G401 (cell line): Measurements from ENCODE around the gene IL20RA. TPM values are rescaled to one million over a fixed set of nuclear protein-coding genes. Genes with fewer than 3 reads are reported as not detected.
"Not testable (repeated sequence)": the region's sequence is repeated elsewhere in the genome, so short reads cannot be mapped to it uniquely, and the experiment has no call there.

Experiments
- DNase-seq: peaks from one replicate; pipeline ENCODE4 v3.0.0-alpha.2; 2015; ENCODE audit warnings: low spot score
- in situ Hi-C: cut with HindIII; loops from 2 replicates; pipeline ENCODE4 v1.10.0; 2016; ENCODE audit warnings: low sequenced_read_pairs, mixed read lengths
- total RNA-seq: library from RNA; depleted of rRNA; stranded (reverse); fragments of >200 nt; shearing (Covaris generic); gene quantifications from 2 replicates; pipeline ENCODE4 v1.2.3, GENCODE V29; 2014; rRNA removed

IL20RA gene
- not detected in 2 replicates for total RNA-seq

DNA sequence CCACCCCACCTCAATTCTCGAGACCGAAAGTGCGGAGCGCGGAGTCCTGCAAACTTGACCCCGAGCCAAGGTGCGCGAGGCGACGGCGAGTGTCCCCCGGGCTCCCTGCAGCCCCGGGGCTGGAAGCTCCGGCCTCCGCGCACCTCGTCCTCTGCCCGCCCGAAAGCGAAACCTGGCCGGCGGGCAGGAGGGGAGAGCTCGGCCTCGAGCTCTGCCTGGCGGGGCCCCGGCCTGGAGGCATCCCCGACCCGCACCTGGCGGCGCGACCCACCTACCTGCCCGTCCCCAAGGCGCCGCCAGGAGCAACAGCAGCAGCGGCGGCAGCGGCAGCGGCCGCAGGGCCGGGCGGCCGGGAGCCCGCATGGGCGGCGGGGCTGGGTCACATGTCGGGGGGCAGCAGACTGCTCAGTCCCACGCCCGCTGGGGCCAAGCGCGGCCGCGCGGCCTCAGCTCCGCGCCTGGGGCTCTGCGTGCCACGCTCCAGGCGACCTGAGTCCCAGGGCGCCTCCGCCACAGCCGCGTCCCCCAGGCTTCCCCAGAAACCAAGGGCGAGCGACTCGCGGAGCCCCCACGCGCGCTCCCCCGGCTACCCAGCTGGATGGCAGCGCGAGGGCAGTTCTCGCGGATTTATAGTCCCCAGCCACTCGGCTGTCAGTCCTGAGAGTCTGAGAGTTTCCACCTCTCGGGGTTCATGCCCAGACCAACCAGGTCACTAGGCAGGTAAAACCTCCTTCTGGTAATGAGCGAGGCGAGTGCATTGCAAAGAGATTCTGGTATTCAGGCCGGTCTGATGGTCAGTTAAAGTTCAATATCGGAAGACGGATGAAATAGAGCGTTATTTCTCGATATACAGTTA is at the start of gene IL20RA:
Gene IL20RA, minus strand, starts transcription at position 600 of the 856 bp plus-strand sequence. Its CDS starts 237 bp downstream, at position 363.
- in situ Hi-C loops: no loop called here
- DNase-seq: no peak

DNA sequence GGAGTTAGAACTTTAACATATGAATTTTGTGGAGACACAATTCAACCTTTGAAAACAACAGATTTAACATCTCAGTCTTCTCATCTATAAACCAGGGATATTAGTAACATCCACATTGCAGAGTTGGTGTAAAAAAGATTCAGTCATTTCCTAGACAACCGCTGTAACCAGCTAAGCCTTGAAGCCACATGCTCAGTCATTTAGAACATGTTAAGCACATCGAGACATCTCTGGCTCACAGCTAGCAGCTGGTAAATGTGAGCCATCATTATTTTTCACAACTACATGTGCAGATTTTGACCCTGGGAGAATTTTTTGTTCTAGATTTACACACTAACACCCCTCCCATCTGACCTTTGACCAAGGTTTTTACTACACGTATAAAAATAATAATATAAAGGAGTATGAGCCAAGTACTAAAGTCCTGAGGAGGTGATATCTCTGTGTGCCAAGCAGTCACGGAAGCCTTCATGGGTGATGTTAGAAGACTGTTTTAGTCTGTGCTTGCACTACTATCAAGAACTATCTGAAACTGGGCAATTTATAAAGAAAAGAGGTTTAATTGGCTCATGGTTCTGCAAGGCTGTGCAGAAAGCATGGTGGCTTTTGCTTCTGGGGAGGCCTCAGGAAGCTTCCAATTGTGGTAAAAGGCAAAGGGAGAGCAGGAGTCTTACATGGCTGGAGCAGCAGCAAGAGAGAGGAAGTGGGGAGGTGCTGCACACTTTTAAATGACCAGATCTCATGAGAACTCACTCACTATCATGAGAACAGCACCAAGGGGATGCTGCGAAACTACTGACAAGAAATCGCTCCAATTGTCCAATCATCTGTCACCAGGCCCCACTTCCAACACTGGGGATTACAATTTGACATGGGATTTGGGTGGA is 48.7 kb upstream of the IL20RA start:
- no peak for DNase-seq
- in situ Hi-C loops: no loop called here

DNA sequence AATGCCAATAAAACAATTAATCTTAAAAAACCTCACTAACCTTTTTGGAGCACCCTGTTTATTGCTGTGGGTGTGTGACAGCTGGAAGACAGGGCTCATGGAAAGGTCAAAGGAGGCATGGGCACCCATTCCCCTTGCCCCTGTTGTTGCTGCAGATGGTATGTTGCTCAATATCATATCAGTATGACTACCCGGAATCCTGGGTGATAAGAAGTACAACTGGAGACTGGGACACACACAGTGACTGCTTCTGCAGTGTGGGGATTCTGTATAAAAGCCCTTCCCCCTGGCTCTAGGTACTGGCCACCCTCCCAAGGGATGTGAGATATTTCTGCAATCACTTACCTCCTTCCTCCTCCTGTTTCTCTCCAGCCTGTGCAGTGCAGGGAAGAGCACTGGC is 47.3 kb upstream of the IL20RA start:
- no peak for DNase-seq
- in situ Hi-C loops: no loop called here

DNA sequence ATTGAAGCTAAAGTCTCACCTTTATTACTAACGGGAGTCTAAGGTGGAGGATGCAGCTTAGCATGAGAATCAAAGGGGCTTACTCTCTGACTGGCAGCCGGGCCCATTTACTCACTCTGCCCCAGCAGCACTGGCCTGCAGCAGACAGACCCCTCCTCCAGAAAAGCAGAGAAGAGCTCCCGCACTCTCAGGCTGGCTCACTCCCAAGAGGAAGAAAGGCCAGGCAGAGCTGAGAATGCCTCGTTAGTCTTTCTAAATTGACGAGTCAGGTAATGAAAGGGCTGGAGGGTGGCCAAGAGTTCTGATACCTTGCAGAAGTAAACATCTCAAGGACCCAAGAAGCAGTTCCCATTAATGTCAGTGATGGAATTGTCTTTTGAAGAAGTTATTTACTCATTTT is 44.5 kb upstream of the IL20RA start:
- in situ Hi-C loops: no loop called here
- DNase-seq: no peak

- no peak for DNase-seq
- in situ Hi-C loops: no loop called here
Measured at GRCh38 chr6:137087902-137088301, 43.1 kb upstream of the IL20RA start.

DNA sequence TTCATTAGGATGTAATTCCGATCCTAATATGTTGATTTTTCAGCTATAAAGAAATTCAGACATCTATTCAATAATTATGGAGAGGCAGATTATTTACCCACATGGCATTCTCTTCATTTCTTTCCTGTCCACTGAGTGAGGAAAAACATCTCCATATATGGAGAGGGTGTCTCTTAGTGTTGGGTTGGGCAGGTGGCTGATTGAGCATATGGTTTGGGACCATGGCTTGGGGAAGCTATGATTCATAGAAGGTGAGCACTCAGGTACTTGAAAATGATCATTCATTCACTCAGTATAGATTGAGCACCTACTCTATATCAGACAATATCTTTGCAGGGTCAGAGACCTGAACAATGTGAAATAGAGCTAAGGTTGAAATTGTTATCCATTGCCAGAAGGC is 41.3 kb upstream of the IL20RA start:
- no peak for DNase-seq
- in situ Hi-C loops: no loop called here

DNA sequence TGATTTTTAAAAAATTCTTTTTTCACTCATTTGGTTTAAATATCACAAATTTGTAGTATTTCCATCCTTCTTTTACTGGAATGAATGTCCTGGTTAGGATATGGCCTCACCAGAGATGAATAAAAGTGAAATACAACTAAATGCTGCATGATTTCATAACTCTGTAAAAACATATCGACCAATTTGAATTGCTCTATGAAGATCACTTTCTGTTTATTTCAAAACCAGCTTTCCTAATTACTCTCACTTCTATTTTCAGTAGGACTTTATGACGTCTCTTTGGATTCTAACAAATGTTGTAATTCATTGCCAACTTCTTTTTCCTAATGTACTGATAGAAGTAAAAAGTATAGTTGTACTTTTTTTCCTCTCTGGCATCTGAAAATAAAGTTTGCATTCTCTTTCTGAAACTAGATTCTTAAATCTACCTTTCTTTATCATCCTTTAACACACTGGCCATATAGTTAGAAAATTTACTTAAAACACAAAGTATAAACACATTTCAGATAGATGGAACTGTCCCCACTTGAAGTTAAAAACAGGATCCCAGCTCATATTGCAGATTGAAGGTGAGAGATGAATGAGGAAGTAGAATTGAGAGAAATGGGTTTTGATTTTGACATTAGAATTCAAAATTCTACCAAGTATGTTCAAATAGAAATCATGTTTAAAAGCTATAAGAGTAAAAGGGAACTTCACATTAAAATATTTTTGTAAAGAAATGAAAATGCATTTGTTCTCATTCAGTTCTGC is 40.3 kb upstream of the IL20RA start:
- no peak for DNase-seq
- in situ Hi-C loops: no loop called here

DNA sequence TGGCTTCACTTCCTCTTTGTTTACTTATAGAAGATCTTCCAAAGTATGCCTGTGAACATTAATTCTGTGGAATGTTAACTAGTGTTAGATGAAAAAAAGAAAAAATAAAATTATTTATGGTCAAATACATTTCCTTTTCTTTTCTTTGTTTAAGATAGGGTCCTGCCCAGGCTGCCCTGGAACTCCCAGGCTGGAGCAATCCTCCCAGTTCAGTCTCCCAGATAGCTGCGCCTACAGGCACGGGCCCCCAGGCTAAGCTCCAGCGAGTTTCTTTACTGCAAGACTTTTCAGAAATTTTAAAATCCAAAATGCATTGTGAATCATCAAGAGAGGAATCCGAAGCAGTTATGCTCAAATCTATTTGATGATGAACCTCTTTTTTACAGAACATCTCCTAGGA is 39.3 kb upstream of the IL20RA start:
- in situ Hi-C loops: no loop called here
- DNase-seq: no peak

GRCh38 chr6:137081997-137082396 is 37.2 kb upstream of the IL20RA start:
- in situ Hi-C loops: no loop called here
- no peak for DNase-seq

DNA sequence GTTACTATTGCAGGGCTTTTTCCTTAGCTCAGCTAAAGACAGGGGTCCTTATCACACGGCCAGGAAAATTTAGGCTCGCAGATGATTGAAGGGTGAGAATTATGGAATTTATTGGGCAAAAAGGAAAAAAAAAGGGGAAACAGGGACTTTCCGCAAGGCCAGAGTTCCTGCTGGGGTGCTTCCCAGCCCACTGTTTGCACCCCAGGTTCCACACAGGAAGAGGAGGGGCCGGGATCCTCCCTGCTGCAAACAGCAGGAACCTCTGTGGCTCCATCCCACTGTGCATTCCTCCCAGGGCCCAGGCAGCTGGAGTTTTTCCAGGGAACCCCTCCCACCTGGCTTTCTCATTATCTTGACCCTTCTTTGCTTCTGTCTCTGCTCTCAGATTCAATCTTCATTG is 35.9 kb upstream of the IL20RA start:
- in situ Hi-C loops: no loop called here
- no peak for DNase-seq

DNA sequence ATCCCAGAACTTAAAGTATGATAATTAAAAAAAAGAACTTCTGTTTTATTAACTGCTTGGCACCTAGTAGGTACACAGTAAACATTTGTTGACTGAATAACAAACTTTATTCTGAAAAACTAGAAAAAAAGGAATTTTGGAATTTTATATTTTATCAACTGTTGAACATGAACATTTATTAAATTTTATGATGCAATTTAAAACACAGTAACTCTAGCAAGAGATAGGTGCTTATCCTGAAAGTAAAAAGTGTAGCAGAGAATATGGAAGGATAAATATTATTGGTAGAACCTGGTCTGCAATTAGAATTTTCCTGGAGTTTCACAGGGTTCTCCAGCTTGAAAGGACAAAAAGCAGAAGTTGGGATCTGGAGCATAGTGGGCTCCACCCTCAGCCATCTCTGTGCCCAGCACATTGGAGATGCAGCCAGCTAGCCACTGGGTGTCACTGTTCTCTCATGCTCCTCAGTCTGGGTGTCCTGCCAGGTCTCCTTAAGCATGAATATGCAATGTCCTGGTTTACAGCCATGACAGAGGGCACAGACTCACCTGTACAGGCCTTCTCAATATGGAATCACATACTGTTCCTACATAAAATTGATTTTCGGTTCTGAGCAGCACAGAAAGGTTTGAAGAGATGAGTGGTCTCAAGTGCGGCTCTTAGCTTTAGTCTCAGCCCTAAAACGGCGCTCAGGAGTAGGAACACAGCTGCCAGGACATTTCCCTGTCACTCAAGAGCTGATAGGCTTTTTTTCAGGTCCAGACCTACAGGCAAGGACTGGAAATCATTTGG is 31.7 kb upstream of the IL20RA start:
- DNase-seq: peak; percentile 49
- in situ Hi-C loops: no loop called here

DNA sequence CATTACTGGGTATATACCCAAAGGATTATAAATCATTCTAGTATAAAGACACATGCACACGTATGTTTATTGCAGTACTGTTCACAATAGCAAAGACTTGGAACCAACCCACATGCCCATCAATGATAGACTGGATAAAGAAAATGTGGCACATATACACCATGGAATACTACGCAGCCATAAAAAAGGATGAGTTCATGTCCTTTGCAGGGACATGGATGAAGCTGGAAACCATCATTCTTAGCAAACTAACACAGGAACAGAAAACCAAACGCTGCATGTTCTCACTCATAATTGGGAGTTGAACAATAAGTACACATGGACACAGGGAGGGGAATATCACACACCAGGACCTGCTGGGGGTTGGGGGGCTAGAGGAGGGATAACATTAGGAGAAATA is 31.0 kb upstream of the IL20RA start:
- in situ Hi-C loops, DNase-seq: not testable (repeated sequence)

DNA sequence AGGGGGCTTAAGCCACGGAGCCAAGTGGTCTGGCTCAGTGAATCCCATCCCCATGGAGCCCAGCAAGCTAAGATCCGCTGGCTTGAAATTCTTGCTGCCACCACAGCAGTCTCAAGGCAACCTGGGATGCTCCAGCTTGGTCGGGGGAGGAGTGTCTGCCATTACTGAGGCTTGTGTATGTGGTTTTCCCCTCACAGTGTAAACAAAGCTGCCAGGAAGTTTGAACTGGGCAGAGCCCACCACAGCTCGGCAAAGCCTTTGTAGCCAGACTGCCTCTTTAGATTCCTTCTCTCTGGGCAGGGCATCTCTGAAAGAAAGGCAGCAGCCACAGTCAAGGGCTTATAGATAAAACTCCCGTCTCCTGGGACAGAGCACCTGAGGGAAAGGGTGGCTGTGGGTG is 25.5 kb upstream of the IL20RA start:
- no peak for DNase-seq
- in situ Hi-C loops: no loop called here

GRCh38 chr6:137067399-137067798 is 22.6 kb upstream of the IL20RA start:
- in situ Hi-C loops: no loop called here
- DNase-seq: no peak

GRCh38 chr6:137058037-137058436 is 13.3 kb upstream of the IL20RA start:
- in situ Hi-C loops: no loop called here
- no peak for DNase-seq

- in situ Hi-C loops: no loop called here
- no peak for DNase-seq
Measured at GRCh38 chr6:137056121-137056880, 11.5 kb upstream of the IL20RA start.

- in situ Hi-C loops: no loop called here
- DNase-seq: no peak
Measured at GRCh38 chr6:137051790-137052472, 7.2 kb upstream of the IL20RA start.

DNA sequence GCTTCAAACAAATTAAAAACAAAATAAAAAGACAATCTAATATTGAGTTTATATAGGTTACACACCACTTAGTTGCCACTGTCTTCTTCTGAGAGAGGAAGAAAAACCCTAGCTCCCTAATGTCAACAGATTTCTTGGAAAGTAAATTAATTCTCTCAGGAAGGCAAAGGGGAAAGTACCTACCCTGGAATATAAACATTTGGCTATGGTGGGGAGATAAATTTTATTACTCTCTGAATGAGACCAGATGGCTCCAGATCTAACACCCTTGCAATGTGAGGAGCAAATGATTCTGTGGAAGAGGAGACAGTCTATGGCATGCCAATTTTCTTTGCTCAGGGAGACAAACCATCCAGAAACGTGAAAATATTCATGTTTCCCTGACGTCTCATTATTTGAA is 4.3 kb upstream of the IL20RA start:
- DNase-seq: no peak
- in situ Hi-C loops: no loop called here
